HG03575 (cell line): Measurements from ENCODE around the gene RPL37.

Experiments
- ATAC-seq: cut with Tn5 transposase; IDR thresholded peaks from one replicate; pipeline ENCODE4 v1.9.1; 2021; ENCODE audit not compliant: unreplicated experiment, insufficient number of reproducible peaks, low FRiP score; ENCODE audit errors: extremely low read depth

RPL37 gene

GRCh38 chr5:40780199-40780598 lies 54.8 kb downstream of the RPL37 start:
- no peak for ATAC-seq

- ATAC-seq = no peak
Measured at GRCh38 chr5:40779561-40779960, 55.5 kb downstream of the RPL37 start.

- ATAC-seq = no peak
Measured at GRCh38 chr5:40778133-40778532, 56.9 kb downstream of the RPL37 start.

GRCh38 chr5:40776658-40776977 lies 58.4 kb downstream of the RPL37 start:
- ATAC-seq = no peak

GRCh38 chr5:40775846-40776657 lies 59.0 kb downstream of the RPL37 start:
- no peak for ATAC-seq
